ENCODE results near the gene ADD1.

GRCh38 chr4:2950221-2950989, 106.8 kb downstream of the ADD1 start:
- no peak for TF ChIP-seq CTCF (IDR thresholded peaks at IDR 0.05)
- no peak for TF ChIP-seq EP300 (IDR thresholded peaks at IDR 0.05)
- TF ChIP-seq POLR2AphosphoS5 (IDR thresholded peaks at IDR 0.05): no peak
- TF ChIP-seq POLR2A (IDR thresholded peaks at IDR 0.05; ENCODE audit: low read depth): no peak
